OCI-M2 (cell line): ENCODE measurements around the gene SHANK2.

ENCODE experiments used
- DNase-seq: peaks from one replicate; lab custom pipeline; 2025; ENCODE audit not compliant: unreplicated experiment; lab: John Stamatoyannopoulos, UW

Gene SHANK2

DNA sequence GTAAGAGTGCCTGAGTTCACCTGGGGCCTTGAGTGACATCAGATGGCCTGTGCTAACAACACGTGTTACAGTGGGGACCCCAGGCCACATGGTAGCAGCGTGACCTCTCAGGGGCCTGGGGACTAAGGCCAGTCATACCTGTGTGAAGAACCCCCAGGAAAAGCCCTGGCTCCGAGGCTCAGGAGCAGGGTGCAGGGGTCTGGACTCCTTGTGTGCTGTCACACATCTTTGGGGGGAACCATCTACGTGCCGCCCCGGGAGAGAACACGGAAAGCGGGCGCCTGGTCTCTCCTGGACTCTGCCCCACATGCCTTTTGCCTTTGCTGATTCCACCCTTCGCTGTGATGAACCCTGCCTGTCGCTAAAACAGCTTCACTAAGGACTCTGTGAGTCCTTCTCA is 48.7 kb downstream of the SHANK2 start:
- no peak for DNase-seq

DNA sequence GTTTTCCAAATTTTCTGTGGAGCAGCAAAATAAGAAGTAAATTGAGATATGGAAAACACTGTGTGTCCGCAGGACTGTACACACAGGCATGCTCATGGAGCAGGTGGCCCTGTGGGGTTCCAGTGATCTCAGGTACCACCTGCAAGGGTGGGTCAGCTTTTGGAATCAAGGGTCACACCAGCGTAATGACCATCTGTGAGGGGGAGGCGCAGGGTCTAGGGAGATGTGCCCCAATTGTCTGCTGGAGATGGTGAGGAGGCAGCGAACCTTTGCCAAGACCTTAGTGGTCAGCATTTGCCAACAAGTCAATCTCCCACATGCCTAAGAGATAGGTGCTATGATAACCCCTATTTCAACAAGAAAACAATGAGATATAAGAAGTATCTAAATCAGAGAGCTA is 49.4 kb downstream of the SHANK2 start:
- DNase-seq: no peak

GRCh38 chr11:71202598-71202944 is 49.8 kb downstream of the SHANK2 start:
- DNase-seq: no peak
